UCSD-AML1 (cell line): Measurements from ENCODE around the gene NELL1.

Source experiments
- DNase-seq: peaks from one replicate; lab custom pipeline; 2025; ENCODE audit not compliant: unreplicated experiment; lab: John Stamatoyannopoulos, UW

Gene NELL1

DNA sequence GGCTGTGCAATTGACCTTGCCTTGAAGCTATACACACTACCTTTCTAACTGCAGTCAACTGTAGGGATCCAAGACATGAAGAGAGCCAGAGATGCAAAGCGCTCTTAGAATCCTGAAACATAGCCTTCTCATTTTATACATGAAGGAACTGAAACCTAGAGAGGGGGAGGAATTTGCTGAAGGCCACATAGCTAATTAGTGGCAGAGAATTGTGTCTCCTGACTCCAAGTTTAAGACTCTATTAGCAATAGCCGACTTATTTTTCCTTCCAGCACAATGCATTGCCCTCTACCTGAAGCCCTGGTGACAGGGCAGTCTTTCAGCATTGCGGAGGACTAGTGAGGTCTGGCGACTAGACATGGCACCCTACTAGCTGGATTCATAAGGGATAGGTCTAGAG lies 796.5 kb downstream of the NELL1 start:
- no peak for DNase-seq

- no peak for DNase-seq
These were observed 801.1 kb downstream of the NELL1 start for GRCh38 chr11:21470521-21470920.

DNA sequence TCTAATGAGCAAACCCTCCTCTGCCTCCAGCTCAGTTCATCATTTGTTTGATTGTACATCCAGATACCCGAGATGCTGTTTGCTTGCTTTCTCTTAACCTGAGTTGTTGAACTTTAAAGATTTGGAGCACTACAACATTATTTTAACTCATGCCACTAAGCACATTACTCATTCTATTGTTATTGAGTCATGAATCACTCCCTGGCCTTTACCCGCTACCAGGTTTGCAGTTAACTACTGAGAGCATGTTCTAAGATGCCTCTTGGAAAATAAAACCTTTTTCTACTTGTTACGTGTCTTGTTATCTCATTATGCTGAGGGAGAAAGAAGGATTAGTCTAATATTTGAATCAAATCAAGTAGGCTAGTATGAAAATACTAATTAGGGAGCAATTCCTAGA lies 802.9 kb downstream of the NELL1 start:
- DNase-seq = no peak

DNA sequence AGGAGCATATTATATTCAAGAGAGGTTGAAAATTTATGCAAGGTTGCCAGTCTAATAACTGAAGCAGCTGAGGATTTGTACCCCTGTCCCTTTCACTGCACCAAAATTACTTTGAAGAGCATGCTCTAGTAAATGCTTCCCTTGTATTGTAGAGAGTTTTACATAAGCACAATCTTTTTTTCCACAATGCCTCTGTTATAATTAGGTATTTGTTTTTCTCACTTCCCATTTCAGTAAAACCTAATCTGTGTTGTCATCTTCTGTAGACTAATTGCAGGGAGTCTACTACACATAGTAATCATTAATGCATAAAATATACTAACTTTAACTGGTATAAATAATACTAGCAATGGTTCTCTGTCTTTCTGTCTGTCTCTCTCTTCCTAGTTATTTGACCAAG lies 805.1 kb downstream of the NELL1 start:
- no peak for DNase-seq

DNA sequence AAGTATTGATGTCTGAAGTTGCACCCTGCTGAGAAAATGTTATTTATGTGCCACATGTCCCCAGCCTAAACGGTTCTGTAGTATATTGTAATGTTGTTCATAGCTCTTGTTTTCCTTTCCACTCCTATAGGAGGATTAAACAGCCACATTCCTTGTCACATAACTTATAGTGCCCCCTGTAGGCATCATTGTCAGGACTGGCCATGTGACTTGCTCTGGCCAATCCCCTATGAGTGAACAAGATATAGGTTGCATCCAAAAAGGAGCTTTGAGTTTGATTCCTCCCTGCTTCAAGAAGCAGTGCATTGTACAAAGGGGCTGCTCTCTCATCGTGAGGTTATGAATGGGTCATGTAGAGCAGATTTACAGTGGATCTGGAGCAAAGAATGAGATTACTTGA lies 805.9 kb downstream of the NELL1 start:
- DNase-seq = no peak

GRCh38 chr11:21476588-21476987 lies 807.2 kb downstream of the NELL1 start:
- no peak for DNase-seq

GRCh38 chr11:21480240-21480639 lies 810.9 kb downstream of the NELL1 start:
- no peak for DNase-seq

GRCh38 chr11:21481255-21481654 lies 811.9 kb downstream of the NELL1 start:
- DNase-seq = no peak

GRCh38 chr11:21484039-21484438 lies 814.7 kb downstream of the NELL1 start:
- no peak for DNase-seq

- DNase-seq = no peak
These were observed 815.6 kb downstream of the NELL1 start for GRCh38 chr11:21485006-21485405.

DNA sequence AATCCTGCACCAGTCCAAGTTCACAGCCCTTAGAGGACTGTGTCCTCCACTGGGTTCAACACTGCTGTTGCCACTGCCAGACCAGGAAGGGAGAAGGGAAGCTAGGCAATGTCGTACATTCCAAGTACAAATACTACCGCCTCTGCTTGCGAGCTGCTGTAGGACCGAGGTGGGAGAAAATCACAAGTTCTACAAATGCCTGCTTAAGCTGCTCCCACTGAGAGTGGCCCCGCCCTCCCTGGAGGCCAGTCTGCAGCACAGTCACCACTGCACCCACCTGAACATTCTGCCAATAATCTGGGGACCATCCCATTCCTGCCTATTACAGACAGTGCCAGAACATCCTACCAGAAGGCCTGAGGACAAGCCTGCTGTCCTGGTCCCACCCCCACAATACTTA lies 816.0 kb downstream of the NELL1 start:
- DNase-seq = no peak

- no peak for DNase-seq
These were observed 820.2 kb downstream of the NELL1 start for GRCh38 chr11:21489416-21490115.

- DNase-seq = no peak
These were observed 823.5 kb downstream of the NELL1 start for GRCh38 chr11:21492931-21493330.

DNA sequence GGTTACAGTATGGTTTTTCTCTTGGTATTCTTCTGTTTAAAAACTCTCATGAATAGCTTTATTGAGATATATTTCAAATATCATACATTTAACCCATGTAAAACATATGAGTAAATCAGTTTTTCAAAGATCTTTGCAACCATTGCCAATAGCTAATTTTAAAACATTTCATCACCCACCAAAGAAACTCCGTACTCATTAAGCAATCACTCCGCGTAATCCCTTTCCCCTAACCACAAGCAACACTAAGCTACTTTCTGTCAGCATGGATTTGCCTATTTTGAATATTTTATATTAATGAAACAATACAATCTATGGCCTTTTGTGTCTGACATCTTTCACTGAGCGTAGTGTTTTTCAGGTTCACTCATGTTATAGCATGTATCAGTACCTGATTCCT lies 825.6 kb downstream of the NELL1 start:
- no peak for DNase-seq

GRCh38 chr11:21495879-21496278 lies 826.5 kb downstream of the NELL1 start:
- DNase-seq = no peak

- DNase-seq = no peak
These were observed 831.9 kb downstream of the NELL1 start for GRCh38 chr11:21501245-21501644.

- no peak for DNase-seq
These were observed 835.7 kb downstream of the NELL1 start for GRCh38 chr11:21505070-21505469.

DNA sequence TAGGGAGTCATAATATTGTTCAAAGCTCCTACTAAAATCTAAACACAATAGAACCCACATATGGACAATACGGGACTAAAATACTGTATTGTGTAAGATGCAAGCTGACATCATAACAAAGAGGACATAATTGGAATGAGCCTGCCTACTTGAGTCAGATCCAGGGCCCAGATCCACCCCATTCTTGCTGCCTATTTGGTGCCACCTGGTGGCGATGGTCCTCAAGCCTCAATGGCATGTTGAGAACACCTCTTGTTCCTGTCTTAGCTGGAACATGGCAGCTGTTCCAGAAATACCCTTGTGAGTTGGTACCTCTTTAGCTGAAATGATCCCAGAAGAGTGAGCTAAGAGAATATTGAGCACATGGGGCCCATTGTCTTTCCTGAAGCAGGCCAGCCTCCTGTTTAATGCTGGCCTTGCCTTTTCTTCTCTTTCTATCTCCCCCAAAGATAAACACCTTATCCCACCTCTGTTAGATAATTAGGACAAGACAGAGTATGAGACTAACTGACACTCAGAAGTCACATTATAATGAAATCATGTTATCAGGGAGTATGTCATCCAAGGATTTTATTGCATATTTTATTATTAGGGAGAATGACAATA lies 842.6 kb downstream of the NELL1 start:
- DNase-seq = peak; percentile 36

DNA sequence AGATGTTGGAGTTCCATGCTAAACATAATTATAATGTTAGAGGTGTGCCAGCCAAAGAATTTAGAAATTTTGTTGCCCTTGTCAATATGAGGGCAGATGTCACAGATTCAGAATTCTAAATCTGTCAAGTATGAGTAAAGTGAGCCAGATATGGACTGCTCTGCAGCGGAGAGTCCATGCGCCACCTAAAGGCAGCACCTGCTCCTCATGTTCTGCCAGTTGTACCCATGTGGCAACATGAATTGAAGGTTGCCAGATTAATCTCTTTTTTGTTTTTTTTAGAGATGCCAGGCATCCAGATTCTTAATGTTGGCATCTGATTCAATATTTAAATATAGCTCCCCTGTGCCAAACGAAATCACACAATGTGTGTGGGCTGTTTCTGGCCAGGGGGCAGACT lies 844.9 kb downstream of the NELL1 start:
- DNase-seq = peak; percentile 5

- no peak for DNase-seq
These were observed 850.9 kb downstream of the NELL1 start for GRCh38 chr11:21520244-21520643.

- DNase-seq = no peak
These were observed 859.8 kb downstream of the NELL1 start for GRCh38 chr11:21529187-21529586.

- DNase-seq = no peak
These were observed 864.9 kb downstream of the NELL1 start for GRCh38 chr11:21534288-21534687.

DNA sequence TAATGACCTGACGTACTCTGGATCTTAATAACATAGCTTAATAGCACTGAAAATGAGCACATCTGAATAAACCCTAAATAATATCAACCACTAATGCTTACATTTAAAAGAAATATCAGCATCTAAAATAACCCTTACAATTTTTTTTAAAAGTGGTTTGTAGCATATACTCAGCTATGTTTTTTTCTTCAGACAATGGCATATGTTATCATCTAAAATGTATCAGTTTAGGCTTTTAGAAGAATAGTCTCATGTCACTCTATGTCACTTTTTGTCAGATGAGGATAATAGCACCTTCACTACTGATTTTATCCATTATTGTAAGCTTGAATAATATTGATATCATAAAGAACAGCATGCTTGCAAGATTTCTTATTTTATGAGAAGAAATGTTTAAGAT lies 868.6 kb downstream of the NELL1 start:
- no peak for DNase-seq
